Fibroblast of villous mesenchyme (primary cell): Measurements from ENCODE around the gene ATP8A2. TPM values are rescaled to one million over a fixed set of nuclear protein-coding genes. Genes with fewer than 3 reads are reported as not detected.

ENCODE experiments used
- DNase-seq: peaks from one replicate; pipeline ENCODE4 v3.0.0-alpha.2; 2010; ENCODE audit warnings: low read depth
- H3K4me3 ChIP-seq: 2 replicates; pipeline ENCODE4 v1.5.1; 2011; ENCODE audit warnings: low read depth, mild to moderate bottlenecking, low read length
- CTCF ChIP-seq: IDR thresholded peaks from 2 replicates; pipeline ENCODE4 v1.5.1; 2012; ENCODE audit warnings: low read depth, mild to moderate bottlenecking, low read length; ENCODE audit not compliant: insufficient read depth
- total RNA-seq: library from RNA; depleted of rRNA; stranded (reverse); fragments of >200 nt; gene quantifications from 2 replicates; pipeline ENCODE4 v1.2.3, GENCODE V29; 2012

Gene ATP8A2
- total RNA-seq, 1 donor = under 0.01 TPM

GRCh38 chr13:25447396-25447795, 75.6 kb downstream of the ATP8A2 start:
- no peak for DNase-seq
- TF ChIP-seq CTCF = no peak
- H3K4me3 ChIP-seq = no peak overlapping the region

GRCh38 chr13:25453850-25454365, 82.1 kb downstream of the ATP8A2 start:
- no peak for TF ChIP-seq CTCF

GRCh38 chr13:25455146-25455545, 83.4 kb downstream of the ATP8A2 start:
- no peak for DNase-seq
- TF ChIP-seq CTCF = no peak
- no peak overlapping the region for H3K4me3 ChIP-seq

More at GRCh38 chr13:25453850-25454365, 82.1 kb downstream of the ATP8A2 start:
- no peak overlapping the region for H3K4me3 ChIP-seq
- DNase-seq = no peak

- H3K4me3 ChIP-seq = no peak overlapping the region
- no peak for TF ChIP-seq CTCF
- no peak for DNase-seq
Measured at GRCh38 chr13:25457566-25457965, 85.8 kb downstream of the ATP8A2 start.

GRCh38 chr13:25462301-25463125, 90.7 kb downstream of the ATP8A2 start:
- no peak for TF ChIP-seq CTCF
- DNase-seq = peak; percentile 43

GRCh38 chr13:25463496-25463895, 91.7 kb downstream of the ATP8A2 start:
- no peak overlapping the region for H3K4me3 ChIP-seq
- DNase-seq = peak; percentile 10
- TF ChIP-seq CTCF = no peak

More at GRCh38 chr13:25462301-25463125, 90.7 kb downstream of the ATP8A2 start:
- H3K4me3 ChIP-seq = no peak overlapping the region
